Measurements from ENCODE around the gene DISC1.

- TF ChIP-seq POLR2A (IDR thresholded peaks at IDR 0.05; ENCODE audit: low read depth, low read length) (no peak), POLR2AphosphoS5 (IDR thresholded peaks at IDR 0.05; ENCODE audit: low read depth, low read length) (no peak), TAF1 (IDR thresholded peaks at IDR 0.05; ENCODE audit: low read depth, low read length) (no peak)
These were observed 59.8 kb downstream of the DISC1 start for GRCh38 chr1:231686384-231686783.

Data from GM12891 (cell line).